Psoas muscle (tissue), 8 donors: ENCODE results near the gene ZBTB18. TPM values are rescaled to one million over a fixed set of nuclear protein-coding genes. Genes with fewer than 3 reads are reported as not detected.

Experiments
- ATAC-seq, 4 donors: fragments of 200-7000 bp; cut with Tn5 transposase; one replicate each; pipeline ENCODE4 v1.9.1; 2020; ENCODE audit warnings: moderate library complexity in 3 of 4, mild to moderate bottlenecking in 2 of 4
- DNase-seq, 2 donors: peaks; one replicate each; pipeline ENCODE4 v3.0.0-alpha.2; 2020
- H3K27ac ChIP-seq: fragments of 200-600 bp; one replicate; pipeline ENCODE4 v1.8.0; 2022
- H3K27me3 ChIP-seq, 3 donors: fragments of 200-600 bp in 1 of 3; one replicate each; pipeline versions ENCODE4 v1.6.1 to v1.8.0; 2013 to 2022; ENCODE audit warnings: low read length in 2 of 3, mild to moderate bottlenecking in 2 of 3, moderate library complexity in 1 of 3; ENCODE audit not compliant: insufficient read depth in 3 of 3
- H3K36me3 ChIP-seq, 2 donors: fragments of 200-600 bp in 1 of 2; one replicate each; pipeline versions ENCODE4 v1.6.1 to v1.8.0; 2013 to 2022; ENCODE audit warnings: low read depth in 1 of 2, mild to moderate bottlenecking in 1 of 2, moderate library complexity in 1 of 2; ENCODE audit not compliant: insufficient read depth in 1 of 2
- H3K4me1 ChIP-seq: fragments of 200-600 bp; one replicate; pipeline ENCODE4 v1.8.0; 2022
- H3K4me3 ChIP-seq: fragments of 200-600 bp; one replicate; pipeline ENCODE4 v1.8.0; 2022; ENCODE audit warnings: mild to moderate bottlenecking
- H3K9me3 ChIP-seq: fragments of 200-600 bp; one replicate; pipeline ENCODE4 v1.8.0; 2022
- CTCF ChIP-seq: fragments of 200-600 bp; IDR thresholded peaks from one replicate; pipeline ENCODE4 v1.8.0; 2022; ENCODE audit warnings: antibody characterized with exemption
- WGBS, 3 donors: extraction: QIAGEN DNeasy Blood & Tissue Kit; methylation state at CpG; one replicate each; pipeline versions ENCODE4 v1.1.6 to v1.1.7; 2013; 5-methylcytosine and 5-hydroxymethylcytosine counted together
- intact Hi-C, 2 donors: fragments of 100-400 bp; cut with DNase I; formaldehyde crosslinking; loops; one replicate each; pipeline versions ENCODE4 v1.11.0 to v1.14.2; 2022
- polyA plus RNA-seq, 3 donors: library from polyadenylated mRNA; stranded (reverse); fragments of 200-250 nt; gene quantifications; one replicate each; pipeline ENCODE4 v1.2.3, GENCODE V29; 2013
- total RNA-seq, 4 donors: library from RNA; stranded (reverse); fragmentation: NEBNext Ultra II Directional in 2 of 4; extraction: Animal tissue kit (Norgen Biotek cat#: 25700) in 2 of 4; gene quantifications; one replicate each; pipeline versions ENCODE4 v1.2.1 to v1.2.4, GENCODE V29; 2021 to 2023
- donor health status: healthy with polysubstance abuse.
- donor health status: DM: no; HTN: no; CAD: no; lungs with moderate emphysema.
- donor health status: Bipolar disorder and iron deficiency.
- donor health status: healthy.
- donor health status: DM: yes; HTN: yes; CAD: no.
- donor health status: DM: no; HTN: no; CAD: no.
- donor health status: DM: no; HTN: no; CAD: no.
- donor health status: DM: yes; HTN: yes; CAD: no.

ZBTB18 gene
- total and polyA plus RNA-seq, 7 donors, result 18.8 to 85.0 (median 53.8) TPM

GRCh38 chr1:244100704-244101453 is 49.8 kb downstream of the ZBTB18 start:
- DNase-seq, result no peak
- no peak overlapping the region for H3K4me3 ChIP-seq
- H3K36me3 ChIP-seq, result no peaks in the 10 kb centered on the region
- no peak overlapping the region for H3K27ac ChIP-seq
- no peak for TF ChIP-seq CTCF
- WGBS, 3 donors, result 41 to 47% (median 46%) methylated on average over 18 of the region's 18 CpGs
- no peaks in the 10 kb centered on the region for H3K9me3 ChIP-seq
- H3K4me1 ChIP-seq, result no peaks in the 10 kb centered on the region
- ATAC-seq, result no peak
- intact Hi-C loops, result no loop called here
- peaks cover 0 to 27% (median 8%) of the 10 kb centered on the region in 3 donors for H3K27me3 ChIP-seq

GRCh38 chr1:244102046-244102445 is 51.0 kb downstream of the ZBTB18 start:
- Histone ChIP-seq H3K4me1 (no peaks in the 10 kb centered on the region), H3K27me3 (peaks cover 0 to 27% (median 8%) of the 10 kb centered on the region in 3 donors), H3K36me3 (no peaks in the 10 kb centered on the region), H3K27ac (no peak overlapping the region), H3K4me3 (no peak overlapping the region), H3K9me3 (no peaks in the 10 kb centered on the region)
- no peak for TF ChIP-seq CTCF
- DNase-seq, result no peak
- ATAC-seq, result no peak
- 54 to 62% (median 55%) methylated on average over 10 of the region's 10 CpGs for WGBS, 3 donors
- intact Hi-C loops, result no loop called here

- 29 to 33% (median 31%) methylated on average over 14 of the region's 14 CpGs for WGBS, 3 donors
- intact Hi-C loops, result no loop called here
- H3K4me3 ChIP-seq, result no peak overlapping the region
- DNase-seq, result no peak
- no peak for ATAC-seq
- H3K27me3 ChIP-seq, result peaks cover 0 to 27% (median 8%) of the 10 kb centered on the region in 3 donors
- H3K4me1 ChIP-seq, result no peaks in the 10 kb centered on the region
- no peak overlapping the region for H3K27ac ChIP-seq
- H3K9me3 ChIP-seq, result no peaks in the 10 kb centered on the region
- no peak for TF ChIP-seq CTCF
- H3K36me3 ChIP-seq, result no peaks in the 10 kb centered on the region
These were observed 51.4 kb downstream of the ZBTB18 start for GRCh38 chr1:244102468-244102867.

GRCh38 chr1:244104309-244105060 is 53.4 kb downstream of the ZBTB18 start:
- Histone ChIP-seq H3K27ac (no peak overlapping the region), H3K9me3 (no peaks in the 10 kb centered on the region), H3K36me3 (no peaks in the 10 kb centered on the region), H3K27me3 (peaks cover 0 to 20% (median 3%) of the 10 kb centered on the region in 3 donors), H3K4me3 (no peak overlapping the region), H3K4me1 (no peaks in the 10 kb centered on the region)
- DNase-seq (no peak), ATAC-seq (no peak)
- 77 to 83% (median 82%) methylated on average over 10 of the region's 10 CpGs for WGBS, 3 donors
- no peak for TF ChIP-seq CTCF
- intact Hi-C loops, result no loop called here
